A549 (cell line): ENCODE data around the gene PIGV. TPM values are rescaled to one million over a fixed set of nuclear protein-coding genes. Genes with fewer than 3 reads are reported as not detected.
A peak's percentile ranks its signal among the peaks of the same experiment; 100 is the strongest.

Experiments
- ATAC-seq, 2 experiments: fragments of 200-7000 bp in 1 of 2; fragments of >200 bp in 1 of 2; cut with Nextera tagmentation in 1 of 2; cut with Tn5 transposase in 1 of 2; 3 replicates each; pipeline versions ENCODE4 v1.8.0 to v1.9.1; 2018 to 2020; ENCODE audit warnings: mild to moderate bottlenecking in 1 of 2, moderate library complexity in 1 of 2
- CTCF ChIA-PET: fragments of 300-600 bp; sonication (Branson Sonifier 250); formaldehyde crosslinking; extraction: SDS; loops from one replicate; lab custom pipeline; 2021; ENCODE audit warnings: antibody characterized with exemption, inconsistent platforms; lab: Yijun Ruan, JAX
- POLR2A ChIA-PET: fragments of 350-600 bp; formaldehyde crosslinking; extraction: SDS; loops from one replicate; lab custom pipeline; 2021; ENCODE audit warnings: antibody characterized with exemption, inconsistent platforms; lab: Yijun Ruan, JAX
- DNase-seq, 2 experiments: peaks; one replicate each; pipeline versions ENCODE4 v3.0.0 to v3.0.0-alpha.2; 2011 to 2016; ENCODE audit warnings: low read depth in 1 of 2, low spot score in 1 of 2
- FAIRE-seq: peaks from 2 replicates; lab custom pipeline; 2011; peaks lifted over from hg19 to GRCh38; lab: Jason Lieb, UNC
- H3K27ac ChIP-seq, 2 experiments: fragments of >200 bp; sonication (Bioruptor Twin); formaldehyde crosslinking; 3 replicates each; pipeline ENCODE4 v1.5.1; 2016 to 2017
- H3K4me1 ChIP-seq: fragments of >200 bp; sonication (Bioruptor Twin); formaldehyde crosslinking; 3 replicates; pipeline ENCODE4 v1.6.1; 2016
- H3K4me2 ChIP-seq: fragments of >200 bp; sonication (Bioruptor Twin); formaldehyde crosslinking; 3 replicates; pipeline ENCODE4 v1.6.1; 2016
- H3K4me3 ChIP-seq: fragments of >200 bp; sonication (Bioruptor Twin); formaldehyde crosslinking; 3 replicates; pipeline ENCODE4 v1.5.1; 2016
- H3K9me3 ChIP-seq: fragments of >200 bp; sonication (Bioruptor Twin); formaldehyde crosslinking; 3 replicates; pipeline ENCODE4 v1.6.1; 2016
- BHLHE40 ChIP-seq: IDR thresholded peaks from 2 replicates; pipeline ENCODE4 v1.6.1; 2012; ENCODE audit warnings: low read depth, low read length, inconsistent platforms
- CBX8 ChIP-seq: fragments of 200-600 bp; sonication (generic); IDR thresholded peaks from 2 replicates; pipeline ENCODE4 v1.6.1; 2016
- CHD2 ChIP-seq: fragments of 150-350 bp; IDR thresholded peaks from 2 replicates; pipeline ENCODE4 v1.6.1; 2014; ENCODE audit warnings: low read length; ENCODE audit not compliant: partially characterized antibody
- CHD4 ChIP-seq: fragments of 200-600 bp; sonication (generic); IDR thresholded peaks from 2 replicates; pipeline ENCODE4 v1.6.1; 2016; ENCODE audit warnings: antibody characterized with exemption, mild to moderate bottlenecking, borderline replicate concordance
- E2F6 ChIP-seq: IDR thresholded peaks from 2 replicates; pipeline ENCODE4 v1.6.1; 2012; ENCODE audit warnings: low read depth, borderline replicate concordance
- EP300 ChIP-seq, 2 experiments: fragments of >200 bp; sonication (Bioruptor Twin); formaldehyde crosslinking; IDR thresholded peaks; 2 replicates in 1 of 2; 3 replicates in 1 of 2; pipeline ENCODE4 v1.6.1; 2016 to 2017
- ESRRA ChIP-seq: fragments of 150-350 bp; IDR thresholded peaks from 2 replicates; pipeline ENCODE4 v1.6.1; 2014; ENCODE audit warnings: mild to moderate bottlenecking, low read length, borderline replicate concordance
- HDAC2 ChIP-seq: fragments of 200-600 bp; sonication (generic); IDR thresholded peaks from 2 replicates; pipeline ENCODE4 v1.6.1; 2016
- HES2 ChIP-seq: fragments of >200 bp; sonication (Bioruptor Twin); formaldehyde crosslinking; IDR thresholded peaks from 2 replicates; pipeline ENCODE4 v1.6.1; 2016
- HOXB13 ChIP-seq: fragments of 250-450 bp; sonication (Bioruptor Pico); IDR thresholded peaks from 2 replicates; pipeline ENCODE4 v1.5.0; 2020; ENCODE audit warnings: low read depth, mild to moderate bottlenecking, moderate library complexity
- JUN ChIP-seq, 2 experiments: fragments of >200 bp; sonication (Bioruptor Twin); formaldehyde crosslinking; IDR thresholded peaks; 2 replicates in 1 of 2; 3 replicates in 1 of 2; pipeline ENCODE4 v1.6.1; 2016 to 2017
- JUNB ChIP-seq: fragments of >200 bp; sonication (Bioruptor Twin); formaldehyde crosslinking; IDR thresholded peaks from 2 replicates; pipeline ENCODE4 v1.6.1; 2016
- KDM1A ChIP-seq: fragments of 200-600 bp; sonication (generic); IDR thresholded peaks from 2 replicates; pipeline ENCODE4 v1.6.1; 2016; ENCODE audit warnings: low read depth, mild to moderate bottlenecking
- MAFK ChIP-seq: fragments of 450-650 bp; IDR thresholded peaks from 2 replicates; pipeline ENCODE4 v1.6.1; 2014; ENCODE audit not compliant: partially characterized antibody
- MAX ChIP-seq: IDR thresholded peaks from 2 replicates; pipeline ENCODE4 v1.6.1; 2012
- NFE2L2 ChIP-seq: fragments of 150-350 bp; conservative IDR thresholded peaks from 2 replicates; pipeline ENCODE4 v1.6.1; 2014; ENCODE audit warnings: low read length
- POLR2A ChIP-seq: IDR thresholded peaks from 2 replicates; pipeline ENCODE4 v1.6.1; 2012; ENCODE audit warnings: mild to moderate bottlenecking, low read length
- POLR2AphosphoS2 ChIP-seq: conservative IDR thresholded peaks from 2 replicates; pipeline ENCODE4 v1.6.1; 2012; ENCODE audit warnings: low read length, improper control_type of control experiment, inconsistent platforms
- RARB ChIP-seq: fragments of 250-450 bp; sonication (Bioruptor Pico); IDR thresholded peaks from 2 replicates; pipeline ENCODE4 v1.8.0; 2021; ENCODE audit warnings: mild to moderate bottlenecking, moderate library complexity
- SMC3 ChIP-seq: fragments of >200 bp; sonication (Bioruptor Twin); formaldehyde crosslinking; IDR thresholded peaks from 3 replicates; pipeline ENCODE4 v1.6.1; 2018; ENCODE audit warnings: inconsistent platforms
- SREBF2 ChIP-seq: fragments of 450-650 bp; IDR thresholded peaks from 2 replicates; pipeline ENCODE4 v1.6.1; 2014; ENCODE audit warnings: mild to moderate bottlenecking, moderate library complexity
- TFCP2L1 ChIP-seq: fragments of 250-450 bp; sonication (Bioruptor Pico); IDR thresholded peaks from 2 replicates; pipeline ENCODE4 v1.5.0; 2021; ENCODE audit warnings: mild to moderate bottlenecking
- USF2 ChIP-seq: fragments of 450-650 bp; IDR thresholded peaks from 2 replicates; pipeline ENCODE4 v1.6.1; 2014; ENCODE audit warnings: antibody characterized with exemption
- ZFP36 ChIP-seq: fragments of 450-650 bp; IDR thresholded peaks from 2 replicates; pipeline ENCODE4 v1.6.1; 2014; ENCODE audit warnings: borderline replicate concordance; ENCODE audit not compliant: partially characterized antibody
- ZSCAN20 ChIP-seq: fragments of 250-450 bp; sonication (Bioruptor Pico); IDR thresholded peaks from 2 replicates; pipeline ENCODE4 v1.8.0; 2022; ENCODE audit warnings: mild to moderate bottlenecking, moderate library complexity
- WGBS: methylation state at CpG from one replicate; pipeline ENCODE4 v1.1.6; 2017; ENCODE audit errors: missing lambda C conversion rate; 5-methylcytosine and 5-hydroxymethylcytosine counted together
- polyA plus RNA-seq, 4 experiments: library from polyadenylated mRNA; depleted of rRNA in 3 of 4; stranded (reverse); fragments of >200 nt; fragmentation: RNase III in 1 of 4; extraction: RNeasy Plus Mini Kit Qiagen cat#74134 plus additional on column Dnase treatment in 1 of 4; gene quantifications; 2 replicates in 3 of 4; 3 replicates in 1 of 4; pipeline ENCODE4 v1.2.3, GENCODE V29; 2011 to 2017
- TF ChIP-seq, protein P1 (sequence below): fragments of >200 bp; sonication (Bioruptor Twin); formaldehyde crosslinking; IDR thresholded peaks from 3 replicates; pipeline ENCODE4 v1.5.1; 2016
- TF ChIP-seq, protein P2 (sequence below): IDR thresholded peaks from 2 replicates; pipeline ENCODE4 v1.6.1; 2012
- TF ChIP-seq, protein P3 (sequence below): fragments of >200 bp; sonication (Bioruptor Twin); formaldehyde crosslinking; IDR thresholded peaks from 3 replicates; pipeline ENCODE4 v1.6.1; 2016

PIGV gene
- polyA plus RNA-seq, 2 of the 4 experiments (the other 2 are of a cell fraction), result 7.0 to 16.2 TPM

- POLR2A ChIA-PET, result interaction anchor here (0.6 to 1.0 kb wide), 3 partner anchors 23 to 190 kb away, joined by 3 to 7 read pairs (median 6); no protein-coding TSS in a partner anchor
- WGBS, result 0% methylated on average over 16 of the region's 107 CpGs
- ATAC-seq (peak; percentile 83 to 87), FAIRE-seq (no peak), DNase-seq (peak; percentile 39 to 42)
- peak within 1 kb of the TSS; percentile 80 for H3K4me2 ChIP-seq
- peak within 1 kb of the TSS; percentile 75 to 91 for H3K27ac ChIP-seq
- CTCF ChIA-PET, result interaction anchor here (0.7 to 1.7 kb wide), 8 partner anchors 9 to 60 kb away, joined by 3 to 6 read pairs (median 3); partner anchors contain the start of gene SFN
- peaks cover 28% of the 10 kb centered on the region for H3K4me1 ChIP-seq
- TF ChIP-seq NFE2L2 (no peak), SMC3 (0 out of 3 replicates have a peak, but pooled peaks have one; percentile 6), TFCP2L1 (CRISPR knock-in tag) (no peak), KDM1A (no peak), EP300 (IDR thresholded peaks at IDR 0.05) (no peak), POLR2A (peak; percentile 73), BHLHE40 (no peak), E2F6 (peak; percentile 41; the same call in 1 of the 2 replicates), MAX (0 out of 2 replicates have a peak, but pooled peaks have one; percentile 27), CHD2 (no peak), MAFK (no peak), JUN (IDR thresholded peaks at IDR 0.05) (peak in 1 of 2 experiments; percentile 54; a peak in 3 of 5 replicates), RARB (CRISPR knock-in tag) (no peak)
- TF ChIP-seq, protein P1, sequence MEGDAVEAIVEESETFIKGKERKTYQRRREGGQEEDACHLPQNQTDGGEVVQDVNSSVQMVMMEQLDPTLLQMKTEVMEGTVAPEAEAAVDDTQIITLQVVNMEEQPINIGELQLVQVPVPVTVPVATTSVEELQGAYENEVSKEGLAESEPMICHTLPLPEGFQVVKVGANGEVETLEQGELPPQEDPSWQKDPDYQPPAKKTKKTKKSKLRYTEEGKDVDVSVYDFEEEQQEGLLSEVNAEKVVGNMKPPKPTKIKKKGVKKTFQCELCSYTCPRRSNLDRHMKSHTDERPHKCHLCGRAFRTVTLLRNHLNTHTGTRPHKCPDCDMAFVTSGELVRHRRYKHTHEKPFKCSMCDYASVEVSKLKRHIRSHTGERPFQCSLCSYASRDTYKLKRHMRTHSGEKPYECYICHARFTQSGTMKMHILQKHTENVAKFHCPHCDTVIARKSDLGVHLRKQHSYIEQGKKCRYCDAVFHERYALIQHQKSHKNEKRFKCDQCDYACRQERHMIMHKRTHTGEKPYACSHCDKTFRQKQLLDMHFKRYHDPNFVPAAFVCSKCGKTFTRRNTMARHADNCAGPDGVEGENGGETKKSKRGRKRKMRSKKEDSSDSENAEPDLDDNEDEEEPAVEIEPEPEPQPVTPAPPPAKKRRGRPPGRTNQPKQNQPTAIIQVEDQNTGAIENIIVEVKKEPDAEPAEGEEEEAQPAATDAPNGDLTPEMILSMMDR, result peak; percentile 73
- peak within 1 kb of the TSS; percentile 94 for H3K4me3 ChIP-seq
- no peaks in the 10 kb centered on the region for H3K9me3 ChIP-seq
Measured at GRCh38 chr1:26826261-26827105, 38.7 kb downstream of the PIGV start, which contains the start of gene ZDHHC18. ZDHHC18 (plus strand) TSS chr1:26826688; CDS start chr1:26826805, 117 bp downstream.

- 0 out of 6 replicates have a peak, but pooled peaks of 1 of the 2 experiments have one; percentile 2 for ATAC-seq
- Histone ChIP-seq H3K4me2 (peak overlapping the region; percentile 80), H3K4me1 (peaks cover 34% of the 10 kb centered on the region), H3K9me3 (no peaks in the 10 kb centered on the region), H3K4me3 (peak overlapping the region; percentile 94), H3K27ac (peak overlapping the region; percentile 75 to 91)
- no peak for DNase-seq
- FAIRE-seq, result no peak
- 0% methylated on average over 9 of the region's 17 CpGs for WGBS
- ChIA-PET POLR2A (no interaction called here), CTCF (interaction anchor here (1.2 to 1.6 kb wide), 3 partner anchors 22 to 225 kb away, joined by 4 to 6 read pairs (median 4); no protein-coding TSS in a partner anchor)
- no peak for TF ChIP-seq E2F6
- TF ChIP-seq KDM1A, result no peak
- TF ChIP-seq HDAC2, result no peak
- TF ChIP-seq CHD4, result no peak
- TF ChIP-seq HOXB13 (CRISPR knock-in tag), result no peak
- no peak for TF ChIP-seq CBX8
- TF ChIP-seq ZSCAN20 (CRISPR knock-in tag), result no peak
- TF ChIP-seq JUN (IDR thresholded peaks at IDR 0.05), result no peak
- no peak for TF ChIP-seq NFE2L2
- TF ChIP-seq CHD2, result no peak
- no peak for TF ChIP-seq SREBF2
- TF ChIP-seq USF2, result no peak
- no peak for TF ChIP-seq ZFP36
- TF ChIP-seq POLR2AphosphoS2, result no peak
- TF ChIP-seq, protein P2, sequence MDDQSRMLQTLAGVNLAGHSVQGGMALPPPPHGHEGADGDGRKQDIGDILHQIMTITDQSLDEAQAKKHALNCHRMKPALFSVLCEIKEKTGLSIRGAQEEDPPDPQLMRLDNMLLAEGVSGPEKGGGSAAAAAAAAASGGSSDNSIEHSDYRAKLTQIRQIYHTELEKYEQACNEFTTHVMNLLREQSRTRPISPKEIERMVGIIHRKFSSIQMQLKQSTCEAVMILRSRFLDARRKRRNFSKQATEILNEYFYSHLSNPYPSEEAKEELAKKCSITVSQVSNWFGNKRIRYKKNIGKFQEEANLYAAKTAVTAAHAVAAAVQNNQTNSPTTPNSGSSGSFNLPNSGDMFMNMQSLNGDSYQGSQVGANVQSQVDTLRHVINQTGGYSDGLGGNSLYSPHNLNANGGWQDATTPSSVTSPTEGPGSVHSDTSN, result no peak
- no peak for TF ChIP-seq SMC3
- no peak for TF ChIP-seq HES2
- no peak for TF ChIP-seq JUNB
- TF ChIP-seq, protein P3, sequence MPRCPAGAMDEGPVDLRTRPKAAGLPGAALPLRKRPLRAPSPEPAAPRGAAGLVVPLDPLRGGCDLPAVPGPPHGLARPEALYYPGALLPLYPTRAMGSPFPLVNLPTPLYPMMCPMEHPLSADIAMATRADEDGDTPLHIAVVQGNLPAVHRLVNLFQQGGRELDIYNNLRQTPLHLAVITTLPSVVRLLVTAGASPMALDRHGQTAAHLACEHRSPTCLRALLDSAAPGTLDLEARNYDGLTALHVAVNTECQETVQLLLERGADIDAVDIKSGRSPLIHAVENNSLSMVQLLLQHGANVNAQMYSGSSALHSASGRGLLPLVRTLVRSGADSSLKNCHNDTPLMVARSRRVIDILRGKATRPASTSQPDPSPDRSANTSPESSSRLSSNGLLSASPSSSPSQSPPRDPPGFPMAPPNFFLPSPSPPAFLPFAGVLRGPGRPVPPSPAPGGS, result no peak
- TF ChIP-seq ESRRA, result no peak
Measured at GRCh38 chr1:26827106-26827604, 39.4 kb downstream of the PIGV start.
